ENCODE data around the gene SCG5.
A peak's percentile ranks its signal among the peaks of the same experiment; 100 is the strongest.

SCG5 gene

GRCh38 chr15:32738666-32739065 is 97.2 kb downstream of the SCG5 start:
- Histone ChIP-seq H4K20me1 (ENCODE audit: insufficient read depth) (no peaks in the 10 kb centered on the region), H3K4me2 (no peak overlapping the region), H3K9ac (no peak overlapping the region), H3K4me1 (ENCODE audit: low read depth, poor library complexity, severe bottlenecking) (peaks cover 15% of the 10 kb centered on the region), H3K4me3 (IDR thresholded peaks at IDR 0.05; ENCODE audit: insufficient read depth, low read depth, low read length) (no peak overlapping the region), H3K79me2 (ENCODE audit: insufficient read depth, low read depth) (no peaks in the 10 kb centered on the region), H3K27ac (no peak overlapping the region), H3K27me3 (ENCODE audit: insufficient read depth, low read depth) (no peaks in the 10 kb centered on the region), H3K36me3 (ENCODE audit: insufficient read depth) (no peaks in the 10 kb centered on the region), H2AFZ (ENCODE audit: low read depth) (no peak overlapping the region)
- no peak for TF ChIP-seq CTCF (conservative IDR thresholded peaks at IDR 0.05; ENCODE audit: low read depth, low read length)

- no peaks in the 10 kb centered on the region for H3K36me3 ChIP-seq (ENCODE audit: insufficient read depth)
- H3K9ac ChIP-seq = no peak overlapping the region
- H4K20me1 ChIP-seq (ENCODE audit: insufficient read depth) = no peaks in the 10 kb centered on the region
- H3K79me2 ChIP-seq (ENCODE audit: insufficient read depth, low read depth) = no peaks in the 10 kb centered on the region
- H2AFZ ChIP-seq (ENCODE audit: low read depth) = no peak overlapping the region
- H3K4me3 ChIP-seq (IDR thresholded peaks at IDR 0.05; ENCODE audit: insufficient read depth, low read depth, low read length) = no peak overlapping the region
- H3K27me3 ChIP-seq (ENCODE audit: insufficient read depth, low read depth) = no peaks in the 10 kb centered on the region
- no peak overlapping the region for H3K4me2 ChIP-seq
- no peak overlapping the region for H3K27ac ChIP-seq
- H3K4me1 ChIP-seq (ENCODE audit: low read depth, poor library complexity, severe bottlenecking) = peaks cover 24% of the 10 kb centered on the region
- no peak for TF ChIP-seq CTCF (conservative IDR thresholded peaks at IDR 0.05; ENCODE audit: low read depth, low read length)
Observed at GRCh38 chr15:32739522-32740063, 98.1 kb downstream of the SCG5 start.

- Histone ChIP-seq H3K27ac (peak overlapping the region; percentile 52; the same call in 1 of the 2 replicates), H3K36me3 (ENCODE audit: insufficient read depth) (no peaks in the 10 kb centered on the region), H3K79me2 (ENCODE audit: insufficient read depth, low read depth) (no peaks in the 10 kb centered on the region), H3K4me1 (ENCODE audit: low read depth, poor library complexity, severe bottlenecking) (peaks cover 48% of the 10 kb centered on the region), H3K9ac (no peak overlapping the region), H3K4me2 (peak overlapping the region; percentile 50; the same call in 1 of the 2 replicates), H2AFZ (ENCODE audit: low read depth) (peak overlapping the region; percentile 3; the same call in 1 of the 2 replicates), H3K4me3 (IDR thresholded peaks at IDR 0.05; ENCODE audit: insufficient read depth, low read depth, low read length) (no peak overlapping the region), H4K20me1 (ENCODE audit: insufficient read depth) (no peaks in the 10 kb centered on the region), H3K27me3 (ENCODE audit: insufficient read depth, low read depth) (no peaks in the 10 kb centered on the region)
- TF ChIP-seq CTCF (conservative IDR thresholded peaks at IDR 0.05; ENCODE audit: low read depth, low read length) = no peak
Observed at GRCh38 chr15:32743411-32744140, 102.1 kb downstream of the SCG5 start.

GRCh38 chr15:32746116-32746857 is 104.8 kb downstream of the SCG5 start:
- no peaks in the 10 kb centered on the region for H3K36me3 ChIP-seq (ENCODE audit: insufficient read depth)
- no peaks in the 10 kb centered on the region for H4K20me1 ChIP-seq (ENCODE audit: insufficient read depth)
- no peaks in the 10 kb centered on the region for H3K27me3 ChIP-seq (ENCODE audit: insufficient read depth, low read depth)
- no peak overlapping the region for H3K9ac ChIP-seq
- H2AFZ ChIP-seq (ENCODE audit: low read depth) = no peak overlapping the region
- TF ChIP-seq CTCF (conservative IDR thresholded peaks at IDR 0.05; ENCODE audit: low read depth, low read length) = no peak
- H3K4me1 ChIP-seq (ENCODE audit: low read depth, poor library complexity, severe bottlenecking) = peaks cover 49% of the 10 kb centered on the region
- H3K27ac ChIP-seq = no peak overlapping the region
- no peaks in the 10 kb centered on the region for H3K79me2 ChIP-seq (ENCODE audit: insufficient read depth, low read depth)
- H3K4me3 ChIP-seq (IDR thresholded peaks at IDR 0.05; ENCODE audit: insufficient read depth, low read depth, low read length) = no peak overlapping the region
- H3K4me2 ChIP-seq = no peak overlapping the region
